ENCODE results near the gene ZNF35. TPM values are rescaled to one million over a fixed set of nuclear protein-coding genes. Genes with fewer than 3 reads are reported as not detected.
A peak's percentile ranks its signal among the peaks of the same experiment; 100 is the strongest.
"Not testable (repeated sequence)": the region's sequence is repeated elsewhere in the genome, so short reads cannot be mapped to it uniquely, and the experiment has no call there.

The ZNF35 gene
- total RNA-seq, 1 donor from 2014 or later = 3.6 TPM

DNA sequence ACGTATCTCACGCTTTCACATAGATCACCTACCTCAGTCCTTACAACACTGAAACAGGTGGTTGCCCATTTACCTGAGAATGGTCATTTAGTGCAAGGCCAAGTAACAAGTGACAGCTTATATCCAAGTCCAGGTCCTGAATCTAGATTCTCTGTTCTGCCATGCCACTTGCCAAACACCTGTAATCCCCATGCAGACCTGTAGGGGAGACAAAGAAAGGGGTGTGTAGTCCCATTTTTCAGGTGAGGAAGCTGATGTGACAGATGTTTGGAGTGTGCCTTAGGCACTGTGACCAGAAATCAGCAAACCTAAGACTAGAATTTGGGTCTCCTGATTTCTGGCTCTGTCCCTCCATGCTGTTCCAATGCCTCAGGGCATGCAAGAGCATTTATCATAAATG, 12.7 kb downstream of the ZNF35 start:
- TF ChIP-seq, protein P1, sequence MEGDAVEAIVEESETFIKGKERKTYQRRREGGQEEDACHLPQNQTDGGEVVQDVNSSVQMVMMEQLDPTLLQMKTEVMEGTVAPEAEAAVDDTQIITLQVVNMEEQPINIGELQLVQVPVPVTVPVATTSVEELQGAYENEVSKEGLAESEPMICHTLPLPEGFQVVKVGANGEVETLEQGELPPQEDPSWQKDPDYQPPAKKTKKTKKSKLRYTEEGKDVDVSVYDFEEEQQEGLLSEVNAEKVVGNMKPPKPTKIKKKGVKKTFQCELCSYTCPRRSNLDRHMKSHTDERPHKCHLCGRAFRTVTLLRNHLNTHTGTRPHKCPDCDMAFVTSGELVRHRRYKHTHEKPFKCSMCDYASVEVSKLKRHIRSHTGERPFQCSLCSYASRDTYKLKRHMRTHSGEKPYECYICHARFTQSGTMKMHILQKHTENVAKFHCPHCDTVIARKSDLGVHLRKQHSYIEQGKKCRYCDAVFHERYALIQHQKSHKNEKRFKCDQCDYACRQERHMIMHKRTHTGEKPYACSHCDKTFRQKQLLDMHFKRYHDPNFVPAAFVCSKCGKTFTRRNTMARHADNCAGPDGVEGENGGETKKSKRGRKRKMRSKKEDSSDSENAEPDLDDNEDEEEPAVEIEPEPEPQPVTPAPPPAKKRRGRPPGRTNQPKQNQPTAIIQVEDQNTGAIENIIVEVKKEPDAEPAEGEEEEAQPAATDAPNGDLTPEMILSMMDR (conservative IDR thresholded peaks at IDR 0.05; ENCODE audit: low read depth, low read length) = peak; percentile 33
- DNase-seq (ENCODE audit: low read depth) = no peak
- no peak overlapping the region for H3K4me3 ChIP-seq (ENCODE audit: low read depth, low read length)

DNA sequence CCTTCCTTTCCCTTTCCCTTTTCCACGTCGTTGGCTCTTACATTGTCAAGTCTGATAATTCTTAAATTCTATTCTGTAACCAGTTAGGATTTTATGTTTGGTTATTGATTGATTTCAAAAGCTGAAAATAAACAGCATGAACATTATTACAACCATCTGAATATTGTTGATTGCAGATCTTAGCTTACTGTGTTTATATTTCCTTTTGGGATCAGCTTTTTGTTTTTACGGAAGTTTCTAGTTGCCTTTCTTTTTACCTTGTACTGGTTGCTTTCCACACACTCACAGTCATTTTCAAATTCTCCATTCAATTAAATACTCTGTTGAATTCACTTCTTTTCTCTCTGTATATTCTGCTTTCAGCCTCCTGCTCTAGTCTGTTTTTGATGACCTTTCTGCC, 16.6 kb downstream of the ZNF35 start:
- TF ChIP-seq, protein P1 (conservative IDR thresholded peaks at IDR 0.05; ENCODE audit: low read depth, low read length) = no peak
- H3K4me3 ChIP-seq (ENCODE audit: low read depth, low read length) = no peak overlapping the region
- no peak for DNase-seq (ENCODE audit: low read depth)

DNA sequence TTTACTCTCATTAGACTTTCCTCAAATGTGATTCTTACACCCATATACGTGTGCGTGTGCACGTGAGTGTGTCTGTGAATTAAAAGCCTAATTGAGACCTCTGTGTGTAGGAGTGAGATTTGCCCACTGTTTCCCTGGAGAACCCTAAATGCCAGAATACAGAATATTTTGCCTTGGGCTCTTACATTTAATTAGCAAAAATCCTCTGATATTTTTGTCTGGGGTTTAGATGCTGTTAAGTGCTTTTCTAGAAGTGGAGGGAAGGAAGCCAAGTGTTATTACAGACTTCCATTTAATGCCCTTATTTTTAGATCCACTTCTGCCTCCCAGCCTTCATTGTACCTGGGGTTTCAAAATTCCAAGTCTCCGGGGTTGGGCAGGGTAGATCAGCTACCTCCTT, 17.8 kb downstream of the ZNF35 start:
- TF ChIP-seq, protein P1 (conservative IDR thresholded peaks at IDR 0.05; ENCODE audit: low read depth, low read length) = no peak
- no peak for DNase-seq (ENCODE audit: low read depth)
- H3K4me3 ChIP-seq (ENCODE audit: low read depth, low read length) = no peak overlapping the region

DNA sequence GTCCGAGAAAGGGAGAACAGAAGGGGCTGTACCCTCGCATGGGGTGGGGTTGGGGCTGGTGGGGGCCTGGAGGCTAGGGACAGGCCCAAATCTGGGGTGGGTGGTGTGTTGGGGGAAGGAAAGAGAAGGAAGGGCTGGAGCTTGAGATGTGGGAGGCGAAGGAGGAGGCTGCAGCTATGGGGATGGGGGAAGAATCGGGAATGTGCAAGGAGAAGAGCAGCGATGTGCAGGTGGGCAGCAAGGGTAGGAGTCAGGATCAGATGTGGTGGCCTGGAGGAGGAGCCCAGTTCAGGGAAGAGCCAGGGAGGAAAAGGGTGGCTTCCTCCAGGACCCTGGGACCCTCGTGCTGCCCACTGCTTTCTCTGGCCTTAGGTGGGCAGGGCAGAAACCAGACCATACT, 21.2 kb downstream of the ZNF35 start:
- TF ChIP-seq, protein P1 (conservative IDR thresholded peaks at IDR 0.05; ENCODE audit: low read depth, low read length) = no peak
- H3K4me3 ChIP-seq (ENCODE audit: low read depth, low read length) = no peak overlapping the region
- no peak for DNase-seq (ENCODE audit: low read depth)

DNA sequence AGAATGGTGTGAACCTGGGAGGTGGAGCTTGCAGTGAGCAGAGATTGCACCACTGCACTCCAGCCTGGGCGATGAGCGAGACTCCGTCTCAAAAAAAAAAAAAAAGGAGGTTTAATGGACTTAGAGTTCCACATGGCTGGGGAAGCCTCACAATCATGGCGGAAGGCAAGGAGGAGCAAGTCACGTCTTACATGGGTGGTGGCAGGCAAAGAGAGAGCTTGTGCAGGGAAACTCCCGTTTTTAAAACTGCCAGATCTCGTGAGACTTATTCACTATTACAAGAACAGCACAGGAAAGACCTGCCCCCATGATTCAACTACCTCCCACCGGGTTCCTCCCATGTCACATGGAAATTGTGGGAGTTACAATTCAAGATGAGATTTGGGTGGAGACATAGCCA, 24.9 kb downstream of the ZNF35 start:
- not testable (repeated sequence) for DNase-seq (ENCODE audit: low read depth); H3K4me3 ChIP-seq (ENCODE audit: low read depth, low read length)

DNA sequence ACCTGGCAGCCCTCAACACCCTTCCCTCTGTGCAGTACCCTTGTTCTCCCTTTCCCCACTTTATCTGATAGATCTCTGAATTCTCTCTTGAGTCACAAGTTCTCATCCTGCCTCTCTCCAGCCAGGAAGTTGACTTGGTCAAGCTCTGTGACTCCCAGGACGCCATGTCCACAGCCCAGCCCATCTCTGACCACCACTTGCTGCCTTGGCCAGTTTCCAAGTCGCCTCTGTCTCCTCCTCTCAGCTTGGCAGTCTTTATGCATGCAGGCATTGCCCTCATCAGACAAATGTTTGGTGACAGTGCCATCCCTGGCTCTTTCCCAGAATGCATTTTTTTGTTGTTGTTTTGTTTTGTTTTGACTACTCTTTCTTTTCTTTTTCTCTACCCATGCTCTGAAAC, 25.7 kb downstream of the ZNF35 start:
- H3K4me3 ChIP-seq (ENCODE audit: low read depth, low read length) = no peak overlapping the region
- TF ChIP-seq, protein P1 (conservative IDR thresholded peaks at IDR 0.05; ENCODE audit: low read depth, low read length) = no peak
- DNase-seq (ENCODE audit: low read depth) = no peak

DNA sequence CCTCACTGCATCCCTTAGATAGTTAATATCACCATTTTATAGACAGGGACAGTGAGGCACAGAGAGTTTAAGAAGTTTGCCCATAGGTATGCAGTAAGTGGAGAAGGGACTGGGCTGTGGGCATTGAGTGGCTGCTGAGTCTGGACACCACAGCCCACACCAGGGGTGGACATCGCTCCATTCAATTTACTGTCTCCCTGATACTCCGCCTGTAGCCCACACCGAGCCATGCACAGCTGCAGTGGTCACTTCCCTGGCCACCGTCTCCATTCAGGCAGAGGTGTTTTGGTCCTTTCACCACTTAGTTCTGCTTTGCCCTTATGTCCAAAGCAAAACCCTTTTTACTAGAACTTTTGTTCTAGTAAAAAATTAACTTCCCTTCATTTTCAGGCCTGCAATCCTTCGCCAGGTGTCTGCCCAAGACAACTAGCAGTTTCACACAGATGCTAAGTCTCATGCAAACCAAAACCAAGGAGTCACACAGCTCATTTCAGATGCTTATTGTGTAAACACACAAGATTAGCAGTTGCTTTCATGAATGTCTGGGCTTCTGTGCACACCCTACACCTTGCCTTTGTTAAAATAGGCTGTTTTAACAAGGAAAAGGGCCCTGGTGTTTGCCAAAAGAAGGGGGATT, 30.1 kb downstream of the ZNF35 start:
- TF ChIP-seq, protein P1 (conservative IDR thresholded peaks at IDR 0.05; ENCODE audit: low read depth, low read length) = no peak

More for the DNA sequence above, 30.1 kb downstream of the ZNF35 start:
- DNase-seq (ENCODE audit: low read depth) = no peak
- no peak overlapping the region for H3K4me3 ChIP-seq (ENCODE audit: low read depth, low read length)
